ENCODE results near the gene NUDCD3.

GRCh38 chr7:44471436-44471835, 19.0 kb downstream of the NUDCD3 start:
- no peak for TF ChIP-seq POLR2A (IDR thresholded peaks at IDR 0.05; ENCODE audit: low read depth)
- TF ChIP-seq POLR2AphosphoS5 (IDR thresholded peaks at IDR 0.05) = no peak
- TF ChIP-seq EP300 (IDR thresholded peaks at IDR 0.05) = no peak
- no peak for TF ChIP-seq CTCF (IDR thresholded peaks at IDR 0.05)

Measured in esophagus muscularis mucosa (tissue), 4 donors.